Activated CD4-positive, alpha-beta T cell treated with anti-CD3 and anti-CD28 coated beads, Interleukin-2, amount 50 U/mL, for 48 hours (primary cell): ENCODE results near the gene DAPK1.

Experiments
- DNase-seq, 2 experiments: peaks; one replicate each; pipeline ENCODE4 v3.0.0-alpha.2; 2020

DAPK1 gene

DNA sequence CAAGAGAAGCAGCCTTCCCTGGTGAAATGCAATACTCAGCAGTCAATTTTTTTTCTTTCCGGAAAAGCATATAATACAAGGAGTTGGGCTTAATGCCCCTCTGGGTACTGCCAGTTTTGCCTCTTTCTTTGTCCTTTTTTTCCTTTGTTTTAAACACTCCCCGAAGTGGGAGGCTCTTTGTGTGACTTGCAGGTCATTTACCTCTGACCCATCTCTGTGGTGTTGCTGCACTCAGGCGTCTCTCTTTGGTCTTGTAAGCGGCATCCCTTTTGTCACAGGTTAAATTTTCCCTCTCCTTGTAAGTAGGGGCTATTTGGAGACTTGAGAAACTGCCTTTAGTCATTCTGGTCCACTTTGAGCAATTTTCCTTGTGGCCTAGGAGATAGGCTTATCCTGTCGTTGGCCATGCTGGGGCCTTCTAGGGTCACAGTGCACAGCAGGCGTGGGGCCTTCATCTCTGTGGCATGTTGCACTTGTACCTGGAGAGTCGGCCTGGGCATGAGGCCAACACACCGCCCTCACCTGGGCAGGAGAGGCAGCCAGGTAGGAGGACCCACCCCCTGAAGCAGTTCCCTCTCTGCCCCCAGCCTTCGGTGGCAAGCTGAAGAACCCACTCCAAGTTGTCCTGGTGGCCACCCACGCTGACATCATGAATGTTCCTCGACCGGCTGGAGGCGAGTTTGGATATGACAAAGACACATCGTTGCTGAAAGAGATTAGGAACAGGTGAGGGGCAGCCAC, 200.6 kb downstream of the DAPK1 start:
- no peak for DNase-seq

DNA sequence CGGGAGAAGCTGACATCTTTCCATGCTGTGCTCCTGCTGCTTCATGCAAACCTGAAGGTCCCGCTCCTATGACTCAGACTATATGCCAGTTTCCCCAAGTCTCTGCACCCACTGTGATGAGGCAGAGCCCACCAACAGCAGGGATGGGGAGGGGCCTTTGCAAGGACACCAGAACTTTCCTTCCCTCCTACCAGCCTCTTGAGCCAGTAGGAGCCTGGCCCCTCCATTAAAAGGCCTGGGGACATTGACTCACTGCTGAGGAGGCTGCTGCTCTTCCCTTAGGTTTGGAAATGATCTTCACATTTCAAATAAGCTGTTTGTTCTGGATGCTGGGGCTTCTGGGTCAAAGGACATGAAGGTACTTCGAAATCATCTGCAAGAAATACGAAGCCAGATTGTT, 202.2 kb downstream of the DAPK1 start:
- DNase-seq = no peak

DNA sequence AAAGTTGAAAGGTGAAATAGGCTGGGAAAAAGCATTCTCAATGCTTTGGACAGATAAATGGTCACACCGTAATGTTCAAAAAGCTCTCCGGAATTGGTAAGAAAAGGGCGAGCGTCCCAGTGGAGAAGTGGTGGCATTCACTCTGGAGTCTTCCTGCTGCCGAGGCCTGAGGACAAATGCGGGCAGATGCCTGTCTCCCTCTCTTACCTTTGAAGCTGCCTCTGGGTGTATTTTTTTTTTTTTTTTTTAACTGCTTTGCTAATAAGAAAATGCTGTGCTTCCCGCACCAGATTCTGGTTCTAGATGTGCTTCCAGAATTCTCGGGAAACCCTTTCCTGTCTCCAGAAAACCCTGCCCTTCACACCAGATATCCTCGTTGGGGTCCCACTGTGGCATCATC, 203.8 kb downstream of the DAPK1 start:
- DNase-seq = no peak

DNA sequence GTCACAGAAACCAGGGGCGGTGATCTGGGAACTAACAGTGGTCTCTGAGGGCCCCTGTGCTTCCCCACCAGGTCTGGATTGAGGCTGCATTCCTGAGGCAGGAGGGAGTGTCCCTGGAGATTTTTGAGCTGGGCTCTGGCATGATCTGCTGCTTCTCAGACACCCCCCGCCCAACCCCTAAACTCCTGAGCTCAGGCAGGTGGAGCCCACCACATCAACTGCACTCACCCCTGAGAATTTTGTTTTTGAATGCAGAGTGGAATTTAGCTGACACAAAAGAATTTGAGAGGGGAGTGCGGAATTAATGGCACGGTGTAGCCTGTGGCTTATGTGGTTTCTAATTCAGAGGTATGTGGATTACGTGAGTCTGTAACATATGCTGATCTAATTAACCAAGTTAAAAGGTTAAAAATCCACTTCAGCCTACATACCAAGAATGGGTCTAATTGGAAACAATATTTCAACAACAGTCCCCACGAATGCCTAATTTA, 204.3 kb downstream of the DAPK1 start:
- DNase-seq = no peak

DNA sequence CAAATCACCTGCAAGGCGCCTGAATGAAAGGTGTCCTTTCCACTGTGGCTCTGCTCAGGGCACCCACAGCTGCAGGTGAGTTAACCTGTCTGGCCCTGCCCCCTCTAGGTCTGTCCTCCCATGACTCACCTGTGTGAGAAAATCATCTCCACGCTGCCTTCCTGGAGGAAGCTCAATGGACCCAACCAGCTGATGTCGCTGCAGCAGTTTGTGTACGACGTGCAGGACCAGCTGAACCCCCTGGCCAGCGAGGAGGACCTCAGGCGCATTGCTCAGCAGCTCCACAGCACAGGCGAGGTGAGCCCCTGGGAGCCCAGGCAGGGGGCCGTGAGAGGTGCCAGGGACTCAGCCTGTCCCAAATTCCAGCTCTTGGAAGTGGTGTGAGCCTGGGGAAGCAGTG, 205.3 kb downstream of the DAPK1 start:
- no peak for DNase-seq

DNA sequence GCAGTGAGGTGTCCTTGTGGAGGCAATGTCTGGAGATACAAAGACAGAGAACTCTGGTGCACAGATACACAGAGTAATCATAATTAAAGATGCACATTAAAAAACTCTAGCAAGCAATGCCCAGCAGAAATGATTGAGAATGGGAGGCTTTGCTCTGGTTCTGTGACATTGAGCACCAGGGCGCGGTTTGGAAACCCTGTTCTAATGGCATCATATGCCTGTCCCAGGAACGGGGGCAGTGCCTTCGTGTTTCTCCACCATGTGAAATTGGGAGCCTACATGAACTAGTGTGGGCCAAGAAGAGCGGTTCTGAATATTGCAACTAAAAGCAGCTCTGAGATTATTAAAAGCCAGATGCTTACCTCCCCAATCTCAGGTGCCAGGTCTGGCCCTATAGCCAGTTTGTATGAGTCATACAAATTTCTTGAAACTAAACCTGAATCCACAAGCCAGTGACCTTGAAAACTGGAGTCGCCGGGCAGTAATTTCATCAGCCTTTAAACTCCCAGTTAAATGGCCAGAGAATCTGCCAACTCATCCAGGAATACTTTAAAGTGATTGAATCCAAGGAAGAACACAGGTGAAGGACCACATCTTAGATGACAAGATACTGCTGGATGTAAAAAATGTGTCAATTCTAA, 206.1 kb downstream of the DAPK1 start:
- no peak for DNase-seq

DNA sequence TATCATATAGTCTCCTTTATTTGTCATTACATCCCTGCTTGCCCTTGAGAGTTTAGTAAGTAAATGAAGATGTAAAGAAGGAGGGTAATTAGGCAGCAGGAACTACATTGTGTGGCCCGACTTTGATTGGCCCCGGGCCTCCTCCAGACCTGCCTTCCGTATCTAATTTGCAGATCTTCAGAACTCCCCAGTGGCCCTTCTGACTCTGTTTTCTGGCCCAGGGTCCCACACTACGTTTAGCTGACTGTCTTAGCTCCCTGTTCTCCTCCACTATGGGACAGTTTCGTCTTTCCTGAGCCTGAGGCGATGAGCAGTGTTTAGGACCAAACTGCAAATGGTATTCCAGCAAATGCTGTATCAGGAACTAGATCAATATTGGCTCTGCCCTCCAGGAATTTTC, 206.7 kb downstream of the DAPK1 start:
- DNase-seq = no peak

DNA sequence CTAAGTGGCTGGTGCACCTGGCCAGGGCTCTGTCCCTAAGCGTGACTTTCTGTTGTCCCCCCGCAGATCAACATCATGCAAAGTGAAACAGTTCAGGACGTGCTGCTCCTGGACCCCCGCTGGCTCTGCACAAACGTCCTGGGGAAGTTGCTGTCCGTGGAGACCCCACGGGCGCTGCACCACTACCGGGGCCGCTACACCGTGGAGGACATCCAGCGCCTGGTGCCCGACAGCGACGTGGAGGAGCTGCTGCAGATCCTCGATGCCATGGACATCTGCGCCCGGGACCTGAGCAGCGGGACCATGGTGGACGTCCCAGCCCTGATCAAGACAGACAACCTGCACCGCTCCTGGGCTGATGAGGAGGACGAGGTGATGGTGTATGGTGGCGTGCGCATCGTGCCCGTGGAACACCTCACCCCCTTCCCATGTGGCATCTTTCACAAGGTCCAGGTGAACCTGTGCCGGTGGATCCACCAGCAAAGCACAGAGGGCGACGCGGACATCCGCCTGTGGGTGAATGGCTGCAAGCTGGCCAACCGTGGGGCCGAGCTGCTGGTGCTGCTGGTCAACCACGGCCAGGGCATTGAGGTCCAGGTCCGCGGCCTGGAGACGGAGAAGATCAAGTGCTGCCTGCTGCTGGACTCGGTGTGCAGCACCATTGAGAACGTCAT, 208.5 kb downstream of the DAPK1 start:
- DNase-seq = no peak

DNA sequence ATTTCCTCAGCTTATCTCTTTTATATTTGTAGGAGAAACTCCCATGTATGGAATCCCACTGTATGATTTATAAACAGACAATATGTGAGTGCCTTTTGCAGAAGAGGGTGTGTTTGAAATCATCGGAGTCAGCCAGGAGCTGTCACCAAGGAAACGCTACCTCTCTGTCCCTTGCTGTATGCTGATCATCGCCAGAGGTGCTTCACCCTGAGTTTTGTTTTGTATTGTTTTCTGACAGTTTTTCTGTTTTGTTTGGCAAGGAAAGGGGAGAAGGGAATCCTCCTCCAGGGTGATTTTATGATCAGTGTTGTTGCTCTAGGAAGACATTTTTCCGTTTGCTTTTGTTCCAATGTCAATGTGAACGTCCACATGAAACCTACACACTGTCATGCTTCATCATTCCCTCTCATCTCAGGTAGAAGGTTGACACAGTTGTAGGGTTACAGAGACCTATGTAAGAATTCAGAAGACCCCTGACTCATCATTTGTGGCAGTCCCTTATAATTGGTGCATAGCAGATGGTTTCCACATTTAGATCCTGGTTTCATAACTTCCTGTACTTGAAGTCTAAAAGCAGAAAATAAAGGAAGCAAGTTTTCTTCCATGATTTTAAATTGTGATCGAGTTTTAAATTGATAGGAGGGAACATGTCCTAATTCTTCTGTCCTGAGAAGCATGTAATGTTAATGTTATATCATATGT, 210.3 kb downstream of the DAPK1 start:
- no peak for DNase-seq

DNA sequence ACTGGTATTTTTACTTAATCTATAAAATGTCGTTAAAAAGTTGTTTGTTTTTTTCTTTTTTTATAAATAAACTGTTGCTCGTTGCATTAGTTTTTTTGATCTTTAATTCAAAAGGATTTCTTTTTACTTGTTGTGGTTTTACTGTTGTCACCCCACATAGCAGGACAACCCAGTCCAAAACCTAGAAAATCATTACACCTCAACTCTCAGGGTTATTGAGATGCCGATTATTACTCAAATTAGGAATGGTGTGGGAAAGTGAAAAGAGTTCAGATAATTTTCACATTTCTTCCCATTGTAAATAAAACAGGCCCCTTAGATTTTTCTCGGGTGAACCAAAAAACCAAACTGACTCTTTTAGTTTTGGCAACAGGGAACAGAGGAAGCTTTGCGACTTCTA, 210.9 kb downstream of the DAPK1 start:
- no peak for DNase-seq

DNA sequence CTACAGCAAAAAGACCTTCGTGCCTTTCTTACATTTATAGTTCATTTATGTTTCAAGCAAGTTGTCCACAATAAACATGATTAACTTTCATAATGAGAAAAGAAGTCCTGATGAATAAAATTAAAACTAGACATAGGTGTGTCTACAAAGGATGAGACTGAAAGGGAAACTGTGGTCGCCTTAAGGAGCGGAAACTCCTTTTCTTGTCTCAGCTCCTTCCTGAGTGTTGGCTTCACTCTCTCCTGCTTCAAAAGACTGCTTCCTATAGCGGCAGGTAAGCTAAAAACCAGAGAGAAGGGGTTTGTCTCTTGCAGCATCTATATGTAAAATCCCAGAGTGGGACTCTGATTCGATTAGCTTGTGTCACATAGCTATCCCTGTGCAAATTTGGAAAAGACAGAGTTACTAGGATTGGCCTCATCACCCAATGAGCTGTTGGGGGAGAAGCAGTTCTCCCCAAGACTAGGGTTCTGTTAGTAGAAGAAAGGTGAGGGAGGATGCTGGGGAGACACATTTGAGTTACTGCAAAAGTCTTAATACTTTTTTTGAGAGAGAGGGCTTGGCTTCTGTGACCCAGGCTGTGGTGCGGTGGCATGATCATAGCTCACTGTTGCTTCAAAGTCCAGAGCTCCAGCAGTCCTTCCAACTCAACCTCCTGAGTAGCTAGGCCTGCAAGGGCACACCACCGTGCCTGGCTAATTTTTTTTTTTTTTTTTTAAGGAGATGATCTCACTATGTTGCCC, 211.5 kb downstream of the DAPK1 start:
- peak in 1 of 2 experiments; percentile 25 for DNase-seq

DNA sequence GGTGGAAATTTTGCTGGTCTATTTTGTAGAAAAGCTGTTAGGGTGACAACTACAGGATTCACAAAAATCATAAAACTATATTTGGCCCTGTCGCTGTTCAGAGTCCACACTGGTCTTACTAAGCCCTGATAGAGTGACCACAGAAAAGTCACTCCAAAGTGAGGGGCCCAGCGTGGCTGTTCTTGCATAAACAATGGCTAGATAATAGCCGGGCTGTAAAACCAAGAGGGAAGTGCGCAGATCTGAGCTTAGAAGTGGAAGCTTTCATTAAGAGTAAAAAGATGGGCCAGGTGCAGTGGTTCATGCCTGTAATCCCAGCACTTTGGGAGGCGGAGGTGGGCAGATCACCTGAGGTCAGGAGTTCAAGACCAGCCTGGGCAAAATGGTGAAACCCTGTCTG, 212.8 kb downstream of the DAPK1 start:
- DNase-seq = no peak

DNA sequence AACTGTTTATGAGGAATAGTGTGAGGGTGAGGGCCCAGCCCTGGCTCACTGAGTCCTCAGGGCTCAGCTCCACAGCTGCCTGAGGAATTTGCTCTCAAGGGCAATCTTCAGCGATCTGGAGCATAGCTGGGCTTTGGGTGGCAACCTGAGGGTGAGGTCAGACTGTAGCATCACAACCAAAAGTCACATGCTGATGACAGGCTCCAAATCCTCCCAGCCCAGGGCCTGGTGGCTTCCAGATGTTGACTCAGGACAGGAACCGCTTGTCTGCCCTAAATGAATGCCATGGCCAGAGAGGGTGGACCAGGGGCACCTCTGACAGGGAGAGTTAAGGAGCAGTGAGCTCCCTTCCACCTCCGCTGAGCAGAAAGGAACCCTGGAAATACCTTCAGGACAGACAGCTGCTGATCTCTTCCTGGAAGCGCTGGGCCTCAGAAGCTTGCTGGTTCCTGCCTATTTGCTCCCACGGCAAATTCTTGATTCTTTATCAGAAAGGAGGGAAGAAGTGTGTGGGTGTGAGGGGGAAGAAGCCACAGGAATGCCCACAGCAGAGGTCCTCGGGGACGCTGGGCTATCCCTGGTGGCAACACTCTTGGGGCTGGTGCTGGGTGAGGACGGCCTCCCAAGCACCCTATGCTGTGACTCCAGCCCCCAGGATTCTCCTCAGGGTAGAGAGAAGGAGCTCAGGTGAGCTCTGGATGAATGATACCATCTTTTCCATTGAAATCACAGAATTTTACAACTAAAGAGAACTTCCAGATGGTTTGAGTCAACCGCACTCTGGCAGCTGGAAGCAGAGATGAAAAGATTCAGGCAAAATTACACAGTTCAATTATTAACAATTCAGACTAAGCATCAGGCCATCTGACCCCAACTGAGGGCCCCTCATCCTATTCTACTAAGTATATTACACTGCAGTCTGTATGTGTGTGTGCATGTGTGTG, 214.5 kb downstream of the DAPK1 start:
- no peak for DNase-seq

DNA sequence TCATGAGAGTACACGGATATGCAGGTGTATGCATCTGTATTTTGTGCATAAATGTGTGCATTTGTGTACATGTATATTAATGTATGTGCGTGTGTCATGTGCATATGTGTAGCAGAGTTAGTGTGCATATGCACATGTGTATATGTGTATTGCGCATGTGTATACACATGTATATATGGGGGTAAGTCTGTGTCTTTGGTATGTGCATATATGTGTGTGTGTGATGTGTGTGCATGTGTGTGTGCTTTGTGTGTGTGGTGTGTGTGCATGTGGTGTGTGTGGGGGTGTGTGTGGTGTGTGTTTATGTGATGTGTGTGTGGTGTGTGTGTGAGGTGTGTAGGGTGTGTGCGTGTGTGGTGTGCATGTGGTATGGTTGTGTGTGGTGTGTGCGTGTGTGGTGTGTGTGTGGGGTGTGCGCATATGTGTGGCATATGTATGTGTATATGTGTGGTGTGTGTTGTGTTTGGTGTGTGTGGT, 215.2 kb downstream of the DAPK1 start:
- DNase-seq = no peak

DNA sequence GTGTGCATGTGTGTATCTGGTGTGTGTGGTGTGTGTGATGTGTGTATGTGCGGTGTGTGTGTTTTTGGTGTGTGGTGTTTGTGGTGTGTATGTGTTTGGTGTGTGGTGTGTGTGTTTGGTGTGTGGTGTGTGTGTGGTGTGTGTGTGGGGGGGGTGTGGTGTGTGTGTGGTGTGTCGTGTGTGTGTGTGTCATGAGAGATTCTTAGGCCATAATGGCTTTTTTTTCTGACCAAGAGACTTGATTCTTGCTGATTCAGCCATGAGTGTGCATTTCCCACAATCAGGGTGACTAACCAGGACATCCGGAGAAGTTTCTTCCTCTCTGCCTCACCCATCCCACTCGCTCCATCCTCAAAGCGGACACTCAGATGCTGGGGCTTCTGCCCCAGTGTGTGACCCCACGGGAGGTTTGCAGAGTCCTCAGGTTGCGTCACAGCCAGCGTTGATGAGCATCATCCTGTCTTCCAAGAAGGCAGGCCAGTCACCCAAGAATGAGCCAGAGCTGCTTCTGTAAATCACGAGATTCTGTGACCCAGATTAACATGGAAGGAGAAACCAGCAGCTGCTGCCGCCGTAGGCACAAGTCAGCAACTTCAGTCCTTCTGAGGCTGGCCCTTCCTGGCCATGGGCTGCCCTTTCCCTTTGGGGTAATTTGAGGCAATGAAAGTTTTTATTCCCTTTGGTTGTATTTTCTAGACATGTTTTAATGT, 215.8 kb downstream of the DAPK1 start:
- peak; percentile 52 to 64 for DNase-seq

DNA sequence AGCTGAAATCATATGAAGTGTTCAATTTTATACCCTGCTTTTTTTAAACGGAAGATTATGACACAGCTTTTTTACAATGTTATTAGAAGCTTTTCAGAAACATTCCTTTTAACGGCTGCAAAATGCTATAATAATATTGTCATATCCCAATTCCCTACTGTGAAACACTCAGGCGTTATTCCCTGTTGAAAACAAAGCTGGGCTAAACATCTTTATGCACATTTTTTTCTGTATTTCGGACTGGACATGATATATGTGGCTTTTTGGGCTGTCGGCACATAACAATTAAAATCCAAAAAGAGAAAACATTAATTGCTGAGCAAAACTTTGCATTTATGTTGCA, 216.3 kb downstream of the DAPK1 start:
- no peak for DNase-seq

DNA sequence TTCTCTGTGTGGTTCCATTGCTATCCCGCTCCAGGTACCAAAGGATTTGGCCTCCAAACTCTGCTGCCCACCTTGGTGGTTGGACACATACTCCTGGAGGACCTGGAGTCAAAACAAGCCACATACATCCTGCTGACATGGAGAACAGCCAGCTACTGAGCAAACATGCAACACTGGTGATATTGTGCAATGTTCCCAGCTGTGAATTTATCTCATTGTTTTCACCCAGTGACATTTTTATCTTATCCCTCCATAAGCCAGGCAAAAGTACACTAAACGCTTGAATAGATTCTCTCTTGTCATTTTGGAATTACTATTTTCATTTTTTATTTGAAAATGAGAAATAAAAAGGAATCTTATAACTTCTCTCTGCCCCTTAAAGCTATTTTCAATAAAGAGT, 217.2 kb downstream of the DAPK1 start:
- DNase-seq = no peak

DNA sequence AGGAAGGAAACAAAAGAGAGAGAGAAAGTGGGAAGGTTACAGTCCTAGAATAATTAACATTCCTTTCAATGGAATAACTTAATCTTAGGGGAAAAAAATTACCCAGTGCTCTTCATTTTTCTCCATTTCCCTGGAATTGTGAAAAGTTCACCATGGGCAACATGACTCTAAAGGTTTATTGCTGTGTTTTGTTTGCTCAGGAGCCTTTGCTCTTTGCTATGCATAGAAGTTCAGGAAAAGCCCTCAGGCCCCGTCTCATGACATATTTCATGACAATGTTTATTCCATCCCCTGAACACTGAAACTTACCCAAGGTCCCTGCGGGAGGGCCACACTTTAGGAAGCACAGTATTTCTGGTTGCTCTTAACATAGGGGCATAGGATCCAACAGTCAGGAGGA, 218.5 kb downstream of the DAPK1 start:
- DNase-seq = no peak

DNA sequence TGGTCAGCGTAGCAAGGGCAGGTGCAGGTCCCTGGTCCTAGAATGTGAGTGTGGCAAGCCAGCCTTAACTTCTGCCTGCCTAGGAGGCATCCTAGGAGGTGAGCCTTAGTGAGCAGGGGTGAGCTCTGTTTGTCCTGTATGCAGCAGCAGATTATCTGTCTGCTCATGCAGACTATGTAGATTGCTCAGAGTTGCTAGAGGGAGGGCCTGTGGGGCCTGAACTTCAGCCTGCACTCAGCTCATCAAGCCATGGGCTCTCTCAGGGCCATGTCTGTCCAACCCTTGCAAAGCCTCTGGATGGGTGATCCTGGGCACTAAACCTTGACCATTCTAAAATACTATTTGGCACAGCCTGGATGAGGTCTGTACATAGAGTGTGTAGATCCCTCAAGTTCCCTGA, 219.8 kb downstream of the DAPK1 start:
- no peak for DNase-seq

DNA sequence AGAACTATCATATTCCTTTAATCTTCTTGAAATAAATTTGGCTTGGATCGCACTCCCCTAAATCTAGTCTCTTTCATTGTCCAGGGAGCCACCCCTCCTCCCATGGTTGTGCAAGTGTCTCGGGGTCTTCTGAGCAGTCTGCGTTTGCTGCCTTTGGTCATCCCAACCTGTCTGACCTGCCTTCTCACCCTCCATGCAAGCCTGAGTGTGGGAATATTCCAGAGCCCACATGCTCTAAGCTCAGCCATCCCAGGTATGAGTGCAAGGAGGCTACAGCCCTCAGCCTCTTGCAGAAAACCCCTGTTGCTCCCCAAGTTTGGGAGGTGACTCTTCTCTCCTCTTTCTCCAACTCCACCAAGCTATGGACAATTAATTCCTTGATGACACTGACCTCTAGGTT, 220.6 kb downstream of the DAPK1 start:
- no peak for DNase-seq
